NT2/D1 (cell line): Measurements from ENCODE around the gene DUSP16.
"Not testable (repeated sequence)": the region's sequence is repeated elsewhere in the genome, so short reads cannot be mapped to it uniquely, and the experiment has no call there.

Experiments used
- SUZ12 ChIP-seq: IDR thresholded peaks from 2 replicates; pipeline ENCODE4 v1.6.1; 2011; ENCODE audit not compliant: insufficient read length, insufficient read depth; ENCODE audit errors: extremely low read depth
- YY1 ChIP-seq: IDR thresholded peaks from 2 replicates; pipeline ENCODE4 v1.6.1; 2011; ENCODE audit not compliant: insufficient read length, insufficient read depth

DNA sequence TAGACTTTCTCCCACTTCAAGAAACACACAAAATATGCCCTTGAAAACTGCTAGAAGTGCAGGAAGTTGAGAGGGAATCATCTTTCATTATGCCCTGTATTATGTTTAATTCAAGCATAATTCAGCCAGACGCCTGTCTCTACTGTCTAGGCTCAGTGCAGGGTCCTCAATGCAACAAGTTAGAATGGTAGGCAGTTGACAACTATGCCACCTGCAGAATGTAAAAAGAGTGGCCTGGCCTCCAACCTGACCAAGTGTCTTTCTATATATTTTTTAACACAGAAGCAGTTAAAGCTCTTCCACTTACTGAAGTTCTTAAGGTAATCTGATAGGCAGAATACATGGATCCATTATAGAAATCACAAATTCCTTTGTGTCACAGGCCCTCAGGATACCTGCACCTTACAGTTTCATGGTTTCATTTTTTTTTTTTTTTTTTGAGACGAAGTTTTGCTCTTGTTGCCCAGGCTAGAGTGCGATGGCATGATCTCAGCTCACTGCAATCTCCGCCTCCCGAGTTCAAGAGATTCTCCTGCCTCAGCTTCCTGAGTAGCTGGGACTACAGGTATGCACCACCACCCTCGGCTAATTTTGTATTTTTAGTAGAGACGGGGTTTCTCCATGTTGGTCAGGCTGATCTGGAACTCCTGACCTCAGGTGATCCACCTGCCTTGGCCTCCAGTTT is 60.4 kb downstream of the DUSP16 start:
- not testable (repeated sequence) for TF ChIP-seq YY1, SUZ12
